Brain pericyte (primary cell): Measurements from ENCODE around the gene NIPSNAP3A.
"Not testable (repeated sequence)": the region's sequence is repeated elsewhere in the genome, so short reads cannot be mapped to it uniquely, and the experiment has no call there.

Experiments
- DNase-seq: peaks from one replicate; pipeline ENCODE4 v3.0.0-alpha.2; 2012; ENCODE audit warnings: low read depth, low spot score

The NIPSNAP3A gene

DNA sequence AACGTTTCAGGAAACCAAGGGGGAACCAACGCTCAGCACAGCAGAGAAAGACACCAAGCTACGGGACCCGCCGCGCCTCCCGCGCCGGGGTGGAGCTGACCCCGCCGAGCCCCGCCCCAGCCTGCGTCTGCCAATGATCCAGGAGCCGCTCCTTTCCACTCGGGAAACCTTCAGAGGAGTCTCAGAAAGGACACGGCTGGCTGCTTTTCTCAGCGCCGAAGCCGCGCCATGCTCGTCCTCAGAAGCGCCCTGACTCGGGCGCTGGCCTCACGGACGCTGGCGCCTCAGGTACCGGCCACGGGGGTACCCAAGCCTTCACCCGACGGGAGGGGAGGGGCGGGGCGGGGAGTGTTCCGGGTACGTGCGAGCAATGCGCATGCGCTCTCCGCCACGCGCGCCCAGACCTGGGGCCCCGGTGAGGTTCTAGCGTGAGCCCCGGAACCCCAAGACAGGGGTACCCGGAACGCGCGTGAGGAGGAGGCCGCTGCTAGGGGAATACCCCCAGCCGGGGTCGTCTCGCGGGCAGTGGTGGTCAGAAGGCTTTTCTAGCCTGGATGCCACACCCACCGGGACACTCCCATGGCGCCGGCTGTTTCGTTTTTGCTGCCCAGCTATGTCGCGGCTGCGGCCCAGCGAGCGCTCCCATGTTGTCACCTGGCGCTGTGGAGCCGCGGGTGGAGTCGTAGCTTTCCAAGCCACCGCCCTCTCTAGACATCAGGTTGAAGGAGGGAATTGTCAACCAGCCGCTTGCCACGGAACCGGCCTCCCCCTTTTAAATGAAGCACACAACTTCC, at the start of gene NIPSNAP3A:
TSS of gene NIPSNAP3A (plus strand) at position 119 of the 794 bp plus-strand sequence. CDS start at position 229, 110 bp downstream.
- DNase-seq: peak; percentile 29

GRCh38 chr9:104700306-104700705, 47.2 kb upstream of the NIPSNAP3A start:
- DNase-seq: no peak

DNA sequence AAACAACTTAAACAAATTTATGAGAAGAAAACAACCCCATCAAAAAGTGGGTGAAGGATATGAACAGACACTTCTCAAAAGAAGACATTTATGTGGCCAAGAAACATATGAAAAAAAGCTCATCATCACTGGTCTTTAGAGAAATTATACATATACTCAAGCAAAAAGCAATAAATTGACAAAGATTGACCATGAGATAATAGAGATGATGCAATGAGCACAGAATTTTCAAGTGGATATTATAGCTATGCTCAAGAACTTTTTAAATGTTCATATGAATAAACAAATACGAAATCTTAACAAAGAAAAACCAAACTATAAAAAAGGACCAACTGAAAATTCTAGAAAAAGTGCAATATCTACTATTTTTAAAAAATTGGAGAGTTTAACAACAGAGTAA, 38.7 kb upstream of the NIPSNAP3A start:
- DNase-seq: not testable (repeated sequence)

DNA sequence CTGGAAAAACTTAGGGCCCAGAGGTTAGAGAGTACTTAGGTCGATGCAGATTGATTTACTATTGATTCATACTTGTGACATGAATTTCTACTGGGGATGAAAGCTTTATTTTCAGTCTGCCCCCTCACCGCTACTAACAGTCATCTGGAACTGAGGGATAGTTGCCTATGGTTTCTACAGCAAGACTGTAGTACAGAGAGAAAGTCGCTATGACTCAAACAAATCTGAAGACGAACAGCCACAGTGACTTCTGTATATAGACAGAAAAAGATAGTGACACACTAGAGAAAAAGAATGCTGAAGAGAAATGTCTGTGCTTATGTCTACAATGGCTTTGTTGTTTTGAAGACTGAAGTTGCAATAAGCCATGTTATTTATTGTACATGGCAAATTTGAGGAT, 35.9 kb upstream of the NIPSNAP3A start:
- no peak for DNase-seq

- DNase-seq: no peak
Observed at GRCh38 chr9:104725014-104725413, 22.5 kb upstream of the NIPSNAP3A start.

- DNase-seq: no peak
Observed at GRCh38 chr9:104738452-104738851, 9.0 kb upstream of the NIPSNAP3A start.

DNA sequence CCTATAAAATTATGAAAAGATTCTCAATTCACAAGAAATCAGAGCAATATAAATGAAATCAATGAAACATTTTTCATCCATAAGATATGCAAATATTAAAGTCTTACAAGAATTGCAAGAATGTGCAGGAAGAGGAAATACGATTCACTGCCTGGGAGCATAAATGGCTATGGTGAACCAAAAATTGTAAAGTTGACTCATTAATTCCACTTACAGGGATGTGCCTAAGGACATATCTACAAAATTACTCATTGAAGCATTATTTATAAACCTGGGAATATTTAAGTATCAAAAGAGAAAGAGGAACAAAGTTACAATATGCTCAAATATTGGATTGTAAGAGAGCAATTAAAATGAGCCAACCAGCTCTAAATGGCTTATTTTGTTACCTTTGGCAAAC, 6.9 kb upstream of the NIPSNAP3A start:
- DNase-seq: no peak

DNA sequence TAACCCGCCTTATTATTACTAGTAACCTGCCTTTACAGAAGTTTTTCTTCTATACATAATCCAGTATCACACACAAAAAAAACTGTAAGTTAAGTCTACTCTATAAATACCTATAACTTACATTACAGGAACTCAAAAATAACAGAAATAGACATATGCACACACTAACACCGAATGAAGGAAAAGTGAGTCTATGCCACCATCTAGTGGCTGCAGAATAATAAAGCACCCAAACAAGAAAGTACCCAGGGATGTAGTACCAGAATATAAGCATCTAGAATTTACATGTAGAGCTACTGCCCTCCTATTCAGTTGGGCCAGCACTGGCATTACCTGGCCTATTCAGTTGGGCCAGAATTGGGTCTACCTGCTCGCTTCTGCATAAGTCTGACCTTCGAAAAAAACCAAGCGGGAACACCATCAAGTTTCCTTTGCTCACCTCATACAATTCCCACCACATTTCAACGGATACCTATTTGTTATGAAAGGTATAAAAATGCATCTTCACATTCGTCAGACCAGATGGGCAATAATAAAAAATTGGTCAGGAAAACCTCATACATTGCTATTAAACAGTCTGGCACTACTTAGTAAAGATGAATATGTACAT, 4.0 kb upstream of the NIPSNAP3A start:
- DNase-seq: peak; percentile 21

DNA sequence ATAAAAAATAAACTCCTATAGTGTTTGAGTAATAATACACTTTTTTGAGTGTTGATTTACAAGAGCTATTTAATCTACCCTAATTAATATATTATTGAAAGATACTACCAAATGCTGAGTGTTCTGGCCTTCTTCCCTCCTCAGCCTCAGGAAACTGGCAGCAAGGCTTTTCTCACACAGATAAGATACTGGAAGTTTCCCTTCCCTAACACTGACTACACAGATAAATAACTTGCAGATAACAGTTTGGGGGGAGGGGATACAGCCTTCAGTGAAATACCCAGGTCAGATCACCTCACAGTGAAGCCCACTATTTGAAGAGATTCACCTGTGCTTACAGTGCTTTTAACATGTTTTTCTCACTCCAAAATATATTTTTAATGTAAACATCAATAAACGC, 1.6 kb upstream of the NIPSNAP3A start:
- DNase-seq: no peak

DNA sequence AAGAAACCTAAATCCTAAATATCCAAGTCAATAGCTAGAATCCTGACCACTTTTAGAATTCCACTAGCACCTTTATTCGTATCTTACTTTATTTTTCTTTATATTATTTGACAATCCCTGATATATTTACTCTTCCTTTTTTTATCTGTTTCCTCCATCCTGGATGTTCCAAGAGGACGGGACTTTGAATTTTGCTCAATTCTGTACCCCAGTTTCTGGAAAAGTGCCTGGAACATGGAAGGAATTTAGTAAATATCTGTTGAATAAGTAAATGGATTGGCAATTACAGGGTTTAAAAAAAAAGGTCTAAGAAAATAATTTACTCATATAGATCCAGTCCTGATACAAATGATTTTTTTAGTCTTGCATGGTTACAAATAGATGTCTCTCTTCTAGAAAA, 1.2 kb upstream of the NIPSNAP3A start:
- DNase-seq: no peak

DNA sequence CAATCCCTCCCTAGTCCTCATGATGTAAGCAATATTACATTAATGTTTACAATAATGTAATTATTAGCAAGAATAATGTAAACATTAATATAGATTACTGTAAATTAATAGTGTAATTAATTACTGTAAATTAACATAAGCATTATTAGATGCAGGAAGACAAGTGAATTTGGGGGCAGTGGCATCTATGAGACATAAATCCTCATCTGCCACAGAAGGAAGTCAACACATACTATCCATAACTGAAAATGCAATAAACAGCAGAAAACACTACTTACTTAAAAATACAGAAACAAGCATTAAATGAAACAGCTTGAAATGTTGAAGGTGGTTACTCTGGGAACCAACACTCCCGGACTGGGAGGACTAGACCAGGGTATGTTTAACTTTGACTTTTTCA, 685 bp upstream of the NIPSNAP3A start:
- no peak for DNase-seq

- no peak for DNase-seq
Observed at GRCh38 chr9:104747245-104747564, 278 bp upstream of the NIPSNAP3A start.

- DNase-seq: no peak
Observed at GRCh38 chr9:104748359-104749031, 1.0 kb downstream of the NIPSNAP3A start.

GRCh38 chr9:104750185-104750767, 2.8 kb downstream of the NIPSNAP3A start:
- no peak for DNase-seq

DNA sequence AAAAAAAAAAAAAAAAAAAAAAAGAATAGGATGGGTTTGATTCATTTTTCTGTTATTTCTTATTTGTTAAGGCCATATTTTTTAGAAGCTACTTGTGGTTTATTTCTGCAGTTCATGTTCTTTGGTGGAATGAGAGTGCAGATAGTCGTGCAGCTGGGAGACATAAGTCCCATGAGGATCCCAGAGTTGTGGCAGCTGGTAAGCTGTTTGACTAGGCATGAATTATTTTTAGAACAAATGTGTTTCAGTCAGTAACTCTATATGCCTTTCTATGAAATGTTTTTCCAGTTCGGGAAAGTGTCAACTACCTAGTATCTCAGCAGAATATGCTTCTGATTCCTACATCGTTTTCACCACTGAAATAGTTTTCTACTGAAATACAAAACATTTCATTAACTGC, 11.5 kb downstream of the NIPSNAP3A start:
- no peak for DNase-seq

- no peak for DNase-seq
Observed at GRCh38 chr9:104765138-104765537, 17.7 kb downstream of the NIPSNAP3A start.

DNA sequence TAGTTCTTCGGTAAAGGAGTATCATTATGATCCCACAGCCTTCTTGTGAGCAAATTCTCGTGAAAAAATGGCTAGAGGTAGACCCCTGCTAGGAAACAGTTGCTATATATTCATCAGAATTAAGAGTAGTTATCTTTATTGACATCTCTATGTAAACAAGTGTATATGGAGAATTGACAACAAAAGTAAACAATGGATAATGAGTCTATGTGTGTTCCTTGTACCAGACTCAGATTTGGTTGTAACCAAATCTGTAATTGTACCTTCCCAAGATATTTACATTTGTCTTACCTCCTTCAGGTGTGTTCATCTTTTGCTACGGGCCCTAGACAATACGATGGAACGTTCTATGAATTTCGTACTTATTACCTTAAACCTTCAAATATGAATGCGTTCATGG, 18.5 kb downstream of the NIPSNAP3A start:
- no peak for DNase-seq

- DNase-seq: no peak
Observed at GRCh38 chr9:104767507-104767906, 20.0 kb downstream of the NIPSNAP3A start.

DNA sequence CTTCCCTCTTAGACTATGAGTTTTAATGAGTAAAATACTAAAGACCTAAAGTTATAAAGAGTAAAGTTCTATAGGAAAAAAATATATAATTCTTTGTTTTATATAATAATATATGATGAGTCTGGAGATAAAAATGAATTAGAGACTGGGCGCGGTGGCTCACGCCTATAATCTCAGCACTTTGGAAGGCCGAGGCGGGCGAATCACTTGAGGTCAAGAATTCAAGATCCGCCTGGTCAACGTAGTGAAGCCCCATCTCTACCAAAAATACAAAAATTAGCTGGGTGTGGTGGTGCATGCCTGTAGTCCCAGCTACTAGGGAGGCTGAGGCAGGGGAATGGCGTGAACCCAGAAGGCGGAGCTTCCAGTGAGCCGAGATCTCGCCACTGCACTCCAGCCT, 21.5 kb downstream of the NIPSNAP3A start:
- DNase-seq: not testable (repeated sequence)

DNA sequence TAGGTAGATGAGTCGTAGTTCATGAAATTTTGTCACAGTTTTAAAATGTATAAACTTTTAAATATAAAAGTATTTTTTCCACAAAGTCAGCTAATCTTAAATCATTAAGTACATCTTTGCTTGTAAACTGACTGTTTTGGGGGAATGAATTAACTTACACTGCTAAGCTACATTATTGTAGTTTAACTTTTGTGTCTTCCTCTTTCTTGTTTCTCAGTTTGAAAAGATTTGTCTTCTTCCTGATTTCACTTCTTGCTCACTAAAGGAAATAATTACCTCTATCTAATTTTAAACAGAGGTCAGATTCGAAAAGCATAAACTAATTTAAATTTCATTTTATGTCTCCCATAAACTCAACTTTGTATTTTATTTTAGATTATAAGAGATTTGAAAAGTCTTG, 22.2 kb downstream of the NIPSNAP3A start:
- DNase-seq: no peak

GRCh38 chr9:104772714-104773510, 25.4 kb downstream of the NIPSNAP3A start:
- DNase-seq: no peak

- DNase-seq: no peak
Observed at GRCh38 chr9:104774132-104774531, 26.6 kb downstream of the NIPSNAP3A start.
